ENCODE measurements around the gene GPX8.

The GPX8 gene, protein sequence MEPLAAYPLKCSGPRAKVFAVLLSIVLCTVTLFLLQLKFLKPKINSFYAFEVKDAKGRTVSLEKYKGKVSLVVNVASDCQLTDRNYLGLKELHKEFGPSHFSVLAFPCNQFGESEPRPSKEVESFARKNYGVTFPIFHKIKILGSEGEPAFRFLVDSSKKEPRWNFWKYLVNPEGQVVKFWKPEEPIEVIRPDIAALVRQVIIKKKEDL

GRCh38 chr5:55159763-55160492 is at the start of gene GPX8:
GPX8 (plus strand) TSS chr5:55160171; CDS start chr5:55160193, 22 bp downstream.
- DNase-seq: peak; percentile 25

GRCh38 chr5:55110217-55110616 is 49.8 kb upstream of the GPX8 start:
- no peak for DNase-seq

DNA sequence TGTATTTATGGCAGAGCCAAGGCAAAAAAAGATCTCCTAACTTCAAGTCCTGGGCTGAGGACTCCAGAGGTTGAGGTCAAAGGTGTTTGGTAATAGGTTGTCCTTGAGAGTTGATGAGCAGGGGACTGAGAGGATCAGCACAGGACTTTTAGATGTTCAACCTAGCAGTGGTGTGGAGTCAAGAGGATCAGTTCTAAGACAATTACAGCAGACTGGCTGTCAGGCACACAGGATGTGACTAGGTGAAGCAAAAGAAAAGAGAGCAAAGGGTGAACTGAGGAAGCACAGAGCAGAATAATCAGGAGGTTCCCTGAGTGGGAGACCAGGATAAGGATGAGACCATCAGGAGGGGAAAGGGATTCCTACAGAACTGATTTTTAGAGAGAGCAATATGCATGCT is 46.6 kb upstream of the GPX8 start:
- no peak for DNase-seq

- no peak for DNase-seq
These were observed 45.9 kb upstream of the GPX8 start for GRCh38 chr5:55114061-55114460.

DNA sequence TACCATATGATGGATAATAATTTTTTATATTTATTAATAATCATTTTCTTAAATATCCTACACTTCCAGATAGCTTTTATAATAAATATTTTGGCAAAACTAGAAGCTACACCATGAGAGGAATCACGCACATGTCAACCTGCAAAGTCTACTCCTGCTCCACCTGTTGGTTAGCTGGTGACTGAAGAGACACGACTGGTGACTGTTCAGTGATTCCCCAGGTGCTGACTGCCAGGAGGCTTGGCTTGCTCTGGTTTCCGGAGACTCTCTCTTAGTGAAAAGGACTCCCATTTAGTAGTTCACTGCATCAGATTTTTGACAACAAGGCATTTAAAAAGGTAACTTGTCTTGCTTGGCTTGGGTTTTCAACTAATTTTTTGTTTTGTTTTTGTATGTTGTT is 36.6 kb upstream of the GPX8 start:
- no peak for DNase-seq

- DNase-seq: no peak
These were observed 25.8 kb upstream of the GPX8 start for GRCh38 chr5:55134053-55134722.

- DNase-seq: no peak
These were observed 23.4 kb upstream of the GPX8 start for GRCh38 chr5:55136521-55136920.

DNA sequence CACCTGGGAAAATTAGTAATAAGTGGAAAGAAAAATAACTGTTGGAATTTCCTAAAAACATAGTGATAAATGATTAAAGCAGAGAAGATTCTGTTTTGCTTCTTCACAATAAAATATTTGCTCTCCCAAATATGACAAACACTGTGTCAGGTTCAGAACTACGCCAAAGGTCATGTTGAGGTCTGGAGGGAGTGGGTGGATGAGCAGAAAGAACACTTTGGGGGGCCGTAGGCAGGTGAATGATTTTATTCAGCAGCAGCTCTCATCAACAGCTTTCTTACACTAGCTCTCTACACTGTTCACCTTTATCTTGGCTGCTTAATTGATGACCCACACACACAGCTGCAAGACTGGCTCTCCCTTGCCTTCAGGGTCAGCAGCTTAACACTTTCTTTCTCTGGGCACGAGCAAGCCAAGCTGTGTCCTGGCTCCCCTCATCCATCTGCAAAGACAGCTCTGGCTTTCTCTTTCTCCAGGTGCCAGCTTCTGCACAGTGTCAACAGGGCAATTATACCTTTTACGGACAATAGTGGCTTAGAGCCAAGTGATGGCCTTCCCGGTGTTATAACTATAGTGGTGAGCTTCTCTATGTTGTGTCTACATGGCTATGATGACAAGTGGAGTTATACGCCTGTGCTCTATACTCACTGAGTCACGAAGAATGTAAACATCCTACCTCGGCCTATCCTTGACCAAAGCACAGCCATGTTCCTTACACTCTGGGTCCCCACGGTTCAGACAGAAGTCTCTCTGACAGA is 18.9 kb upstream of the GPX8 start:
- peak; percentile 91 for DNase-seq

DNA sequence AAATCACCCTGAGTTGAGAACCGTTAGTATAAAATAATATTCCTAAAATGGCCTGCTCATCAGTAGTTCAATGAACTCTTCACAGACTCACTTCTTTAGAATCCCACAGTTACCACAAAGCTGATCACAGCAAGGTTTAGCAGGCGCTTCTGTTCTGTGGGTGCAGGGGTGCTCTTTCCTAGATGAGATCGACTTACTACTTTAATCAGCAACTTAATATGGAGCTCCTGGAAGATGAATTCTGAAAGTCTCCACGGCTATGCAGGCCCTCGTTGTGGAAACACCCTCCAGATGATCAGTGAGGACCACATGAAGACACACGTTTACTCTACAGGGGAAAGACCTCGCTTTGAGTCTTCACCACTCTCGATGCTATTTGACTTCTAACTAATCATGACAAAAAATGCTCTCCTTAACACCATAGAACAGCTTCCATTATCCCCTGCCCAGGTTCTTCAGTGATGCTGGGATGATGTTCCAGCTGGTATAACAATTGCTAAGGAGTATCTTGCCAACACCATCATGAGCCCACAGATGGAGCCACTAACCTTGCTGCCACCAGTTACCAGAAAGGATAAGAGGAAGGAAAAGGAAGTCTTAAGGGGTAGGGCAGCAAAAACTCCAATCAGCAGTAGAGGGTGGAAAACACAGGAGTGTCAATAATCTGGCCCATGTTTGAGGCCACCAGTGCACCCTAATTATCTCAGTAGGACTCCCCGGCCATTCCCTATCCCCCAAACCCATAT is 17.9 kb upstream of the GPX8 start:
- DNase-seq: no peak

- no peak for DNase-seq
These were observed 16.3 kb upstream of the GPX8 start for GRCh38 chr5:55143624-55144023.

DNA sequence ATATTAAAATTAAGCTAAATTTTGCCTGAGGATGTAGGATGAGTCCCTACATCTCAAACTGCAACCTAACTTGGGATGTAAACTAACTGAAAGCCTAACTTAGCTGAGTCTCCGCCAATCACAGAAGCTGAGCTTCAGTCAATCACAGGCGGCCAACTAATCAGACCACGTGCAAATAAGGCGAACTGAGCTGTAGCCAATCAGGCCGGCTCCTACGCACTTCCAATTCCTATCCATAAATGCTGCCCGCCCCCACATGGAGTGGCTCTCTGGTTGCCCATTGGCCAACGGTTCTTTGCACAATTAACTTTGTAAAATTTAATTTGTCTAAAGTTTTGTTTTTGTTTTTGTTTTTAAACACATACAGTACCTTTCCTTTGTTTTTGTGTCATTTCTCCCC is 13.9 kb upstream of the GPX8 start:
- no peak for DNase-seq

- DNase-seq: peak; percentile 71
These were observed 13.3 kb upstream of the GPX8 start for GRCh38 chr5:55146543-55147151.

GRCh38 chr5:55149308-55149795 is 10.6 kb upstream of the GPX8 start:
- no peak for DNase-seq

DNA sequence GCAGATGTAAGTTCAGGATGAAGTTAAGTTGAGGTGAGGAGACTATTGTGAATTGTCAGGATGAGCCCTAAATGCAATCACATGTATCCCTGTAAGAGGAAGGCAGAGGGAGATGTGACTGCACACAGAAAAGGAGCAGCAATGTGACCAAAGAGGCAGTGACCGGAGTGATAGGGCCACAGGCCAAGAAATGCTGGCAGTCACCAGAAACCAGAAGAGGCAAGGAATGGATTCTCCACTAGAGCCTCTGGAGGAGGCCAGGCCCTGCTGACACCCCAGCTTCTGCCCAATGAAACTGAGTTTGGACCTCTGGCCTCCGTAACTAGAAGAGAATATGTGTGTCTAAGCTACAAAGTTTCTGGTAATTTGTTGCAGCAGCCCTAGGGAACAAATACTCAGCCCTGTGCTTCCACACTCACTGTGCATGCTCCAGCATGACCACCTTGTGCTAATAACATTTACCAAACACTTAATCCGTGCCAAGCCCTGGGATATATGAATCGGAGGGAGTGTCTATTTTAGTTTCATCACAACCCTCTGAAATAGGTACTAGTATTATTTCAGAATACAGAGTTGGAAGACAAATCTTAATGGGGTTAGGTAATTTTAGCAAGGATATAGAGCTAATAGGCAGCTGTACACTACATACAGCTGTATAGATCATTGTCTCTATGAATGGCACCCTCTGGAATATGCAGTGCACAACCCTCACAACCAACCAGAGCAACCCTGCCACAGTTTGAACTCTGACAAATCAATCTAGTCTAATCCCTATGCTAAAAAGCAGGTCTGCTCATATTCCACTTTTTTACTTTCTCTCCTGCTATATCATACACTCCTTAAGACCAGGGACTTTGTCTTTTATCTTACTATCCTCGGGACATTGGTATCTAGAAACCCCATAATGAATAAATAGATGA is 7.8 kb upstream of the GPX8 start:
- no peak for DNase-seq

- no peak for DNase-seq
These were observed 5.1 kb upstream of the GPX8 start for GRCh38 chr5:55154873-55155272.

- no peak for DNase-seq
These were observed 680 bp downstream of the GPX8 start for GRCh38 chr5:55160493-55161209.

- DNase-seq: no peak
These were observed 2.7 kb downstream of the GPX8 start for GRCh38 chr5:55162666-55163065.

GRCh38 chr5:55171471-55171870 is 11.5 kb downstream of the GPX8 start:
- DNase-seq: no peak

- peak; percentile 71 for DNase-seq
These were observed 12.3 kb downstream of the GPX8 start for GRCh38 chr5:55172051-55172899.

Data from COR-L47 (cell line).